HG03571 (cell line): ENCODE results near the gene RNF39.
"Not testable (repeated sequence)": the region's sequence is repeated elsewhere in the genome, so short reads cannot be mapped to it uniquely, and the experiment has no call there.

Experiments
- ATAC-seq: cut with Tn5 transposase; IDR thresholded peaks from one replicate; pipeline ENCODE4 v1.9.1; 2021; ENCODE audit not compliant: unreplicated experiment

Gene RNF39, protein sequence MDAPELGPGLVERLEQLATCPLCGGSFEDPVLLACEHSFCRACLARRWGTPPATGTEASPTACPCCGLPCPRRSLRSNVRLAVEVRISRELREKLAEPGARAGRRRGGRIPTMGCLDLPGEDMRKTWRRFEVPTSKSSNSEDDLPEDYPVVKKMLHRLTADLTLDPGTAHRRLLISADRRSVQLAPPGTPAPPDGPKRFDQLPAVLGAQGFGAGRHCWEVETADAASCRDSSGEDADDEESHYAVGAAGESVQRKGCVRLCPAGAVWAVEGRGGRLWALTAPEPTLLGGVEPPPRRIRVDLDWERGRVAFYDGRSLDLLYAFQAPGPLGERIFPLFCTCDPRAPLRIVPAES

DNA sequence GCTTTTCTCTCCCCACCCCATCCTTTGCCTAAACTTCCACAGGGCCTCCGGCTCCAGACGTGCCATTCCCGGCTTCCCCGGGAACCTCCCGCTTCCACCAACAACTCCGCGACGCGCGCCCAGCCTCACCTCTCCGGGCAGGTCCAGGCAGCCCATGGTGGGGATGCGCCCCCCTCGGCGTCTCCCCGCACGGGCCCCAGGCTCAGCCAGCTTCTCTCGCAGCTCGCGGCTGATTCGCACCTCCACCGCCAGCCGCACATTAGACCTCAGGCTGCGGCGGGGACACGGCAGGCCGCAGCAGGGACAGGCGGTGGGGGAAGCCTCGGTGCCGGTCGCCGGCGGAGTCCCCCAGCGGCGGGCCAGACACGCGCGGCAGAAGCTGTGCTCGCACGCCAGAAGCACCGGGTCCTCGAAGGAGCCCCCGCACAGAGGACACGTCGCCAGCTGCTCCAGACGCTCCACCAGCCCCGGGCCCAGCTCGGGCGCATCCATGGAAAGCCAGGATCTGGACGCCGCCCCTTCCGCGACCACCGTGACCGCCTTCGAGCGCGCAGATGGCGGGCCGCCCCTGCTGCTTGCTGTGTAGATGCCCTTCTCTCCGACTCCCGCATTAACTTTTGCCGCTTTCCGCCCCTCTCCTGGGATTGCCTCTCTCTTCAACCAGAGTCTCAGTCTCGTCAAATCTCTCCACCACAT, at the start of gene RNF39:
Gene RNF39 (minus strand): TSS at position 676 of the 696 bp plus-strand sequence. CDS start 184 bp downstream, at position 492.
- ATAC-seq, result no peak

DNA sequence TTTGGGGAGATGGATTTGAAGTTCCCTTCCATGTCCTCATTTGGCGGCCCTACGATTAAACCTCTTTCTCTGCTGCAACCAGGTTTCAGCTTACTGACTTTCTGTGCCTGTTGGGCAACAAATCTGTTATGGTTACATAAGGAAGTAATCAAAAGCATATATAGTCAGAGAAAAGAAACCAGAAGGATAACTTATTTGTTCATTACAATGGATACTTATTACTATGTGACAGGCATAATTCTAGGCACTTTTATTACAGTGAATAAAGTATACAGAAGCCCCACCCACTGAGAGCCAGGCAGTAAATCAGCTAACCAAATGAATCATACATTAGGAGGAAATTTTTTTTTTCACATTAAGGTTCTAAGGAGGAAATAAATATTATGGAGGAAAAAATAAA, 46.9 kb upstream of the RNF39 start:
- ATAC-seq, result no peak

DNA sequence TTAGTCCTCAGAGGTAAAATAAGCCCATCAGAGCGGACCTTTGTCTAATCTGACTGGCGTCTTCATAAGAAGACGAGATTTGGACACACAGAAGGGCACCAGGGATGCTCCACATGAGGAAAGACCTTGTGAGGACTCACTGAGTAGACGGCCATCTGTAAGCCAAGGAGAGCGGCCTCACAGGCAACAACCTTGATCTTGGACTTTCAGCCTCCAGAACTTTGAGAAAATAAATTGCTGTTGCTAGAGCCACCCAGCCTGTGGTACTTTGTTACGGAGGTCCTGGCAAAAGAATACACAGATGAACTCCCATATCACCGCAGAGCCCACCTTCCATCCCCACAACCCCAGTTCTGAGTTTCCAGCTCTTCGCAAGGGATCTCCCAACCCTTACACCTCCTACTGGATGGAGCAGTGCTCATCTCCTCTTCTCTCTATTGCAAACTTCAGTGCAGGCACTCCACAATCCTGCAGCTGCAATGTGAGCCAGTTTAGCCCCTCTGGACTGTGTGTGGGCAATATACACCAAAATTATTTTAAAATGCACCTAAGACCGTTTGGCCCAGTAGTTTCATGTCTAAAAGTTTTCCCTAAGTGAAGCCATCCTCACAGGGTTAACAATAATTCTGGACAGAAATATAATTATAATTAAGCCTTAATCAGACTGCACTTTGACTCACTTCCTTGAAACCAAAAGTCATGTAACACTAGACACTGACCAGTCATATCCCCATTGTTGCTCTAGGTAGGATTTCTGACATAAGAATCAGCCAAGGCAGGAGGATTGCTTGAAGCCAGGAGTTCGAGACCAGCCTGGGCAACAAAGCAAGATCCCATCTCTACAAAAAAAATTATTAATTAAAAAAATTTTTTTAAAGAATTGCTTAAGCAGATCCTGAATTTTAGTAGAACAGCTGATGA, 46.1 kb upstream of the RNF39 start:
- no peak for ATAC-seq

DNA sequence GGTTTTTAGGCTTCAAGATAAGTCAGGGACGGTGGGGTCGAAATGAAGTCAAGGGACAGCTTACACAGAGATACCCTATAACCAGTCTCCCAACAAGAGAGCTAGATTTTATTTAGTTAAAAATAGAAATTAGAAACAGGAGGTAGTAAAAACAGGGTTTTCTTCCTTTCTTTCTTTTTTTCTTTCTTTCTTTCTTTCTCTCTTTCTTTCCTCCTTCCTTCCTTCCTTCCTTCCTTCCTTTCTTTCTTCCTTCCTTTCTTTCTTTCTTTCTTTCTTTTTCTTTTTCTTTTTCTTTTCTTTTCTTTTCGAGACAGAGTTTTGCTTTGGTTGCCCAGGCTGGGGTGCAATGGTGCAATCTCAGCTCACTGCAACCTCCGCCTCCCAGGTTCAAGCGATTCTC, 43.1 kb upstream of the RNF39 start:
- not testable (repeated sequence) for ATAC-seq

DNA sequence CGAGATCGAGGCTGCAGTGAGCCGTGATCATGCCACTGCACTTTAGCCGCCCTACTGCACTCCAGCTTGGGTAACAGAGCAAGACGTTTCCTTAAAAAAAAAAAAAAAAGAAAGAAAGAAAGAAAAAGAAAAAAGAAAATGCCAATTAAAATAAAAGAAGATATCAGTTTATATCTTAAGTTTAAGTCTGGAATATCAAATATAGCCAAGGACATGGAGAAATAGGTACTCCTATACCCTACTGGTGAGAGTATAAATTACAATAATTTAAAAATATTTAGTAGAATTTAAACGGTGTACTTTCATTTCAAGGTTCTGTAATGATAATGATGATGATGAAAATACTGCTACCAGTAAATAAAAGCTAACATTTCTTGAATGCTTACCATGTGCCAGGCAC, 41.2 kb upstream of the RNF39 start:
- ATAC-seq, result no peak

DNA sequence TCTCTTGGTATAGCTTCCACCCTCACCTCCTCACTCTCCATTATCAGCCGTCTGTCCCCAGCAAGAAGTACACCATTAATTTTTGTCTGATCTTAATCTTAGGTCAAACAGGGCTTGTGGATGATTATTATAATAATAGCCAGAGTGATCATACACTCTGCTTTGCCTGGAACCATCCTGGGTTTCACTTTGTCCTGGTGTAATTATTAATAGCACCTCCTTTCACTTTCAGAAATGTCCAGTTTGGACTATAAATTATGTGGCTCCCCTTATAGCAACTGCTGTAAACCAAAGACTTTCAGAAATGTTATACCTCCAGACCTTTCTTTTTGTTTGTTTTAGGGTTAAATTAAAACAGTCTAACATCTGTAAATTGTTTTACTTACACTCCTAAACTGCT, 38.3 kb upstream of the RNF39 start:
- no peak for ATAC-seq

DNA sequence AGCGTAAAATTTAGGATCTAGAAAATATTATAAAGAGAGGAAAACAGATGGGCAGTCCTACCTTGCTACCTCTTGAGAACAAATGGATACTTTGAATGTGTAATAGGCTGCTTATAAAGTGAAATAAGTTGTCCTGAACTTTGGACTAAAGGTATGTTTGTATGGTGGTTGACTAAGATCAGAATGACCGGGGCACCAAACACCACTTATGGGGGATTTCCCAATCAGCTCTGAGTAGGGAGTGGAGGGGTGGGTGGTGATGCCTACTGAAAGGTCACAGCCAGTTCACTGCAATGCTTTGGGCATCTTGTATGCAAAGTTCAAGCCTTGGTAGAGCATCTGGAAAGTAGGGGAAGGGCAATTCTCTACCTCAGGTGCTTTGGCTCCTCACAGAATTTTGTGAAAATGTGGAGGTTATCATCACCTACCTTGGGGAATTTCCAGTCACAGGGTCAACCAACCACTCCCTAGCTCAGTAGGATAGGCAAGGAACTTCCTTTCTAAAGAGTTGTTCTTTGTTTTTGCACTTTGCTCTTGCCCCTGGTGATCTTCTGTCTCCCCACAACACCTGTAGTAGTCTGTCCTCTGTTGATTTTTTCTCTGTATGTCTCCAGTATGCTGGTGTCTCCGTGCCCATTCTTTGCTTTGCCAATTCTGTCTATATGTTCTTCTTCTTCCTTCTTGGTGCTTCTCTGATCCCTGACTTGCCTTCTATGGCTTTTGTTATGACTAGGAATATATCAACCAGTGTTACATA, 37.6 kb upstream of the RNF39 start, which contains the start of gene TRIM31:
Gene TRIM31 (minus strand): TSS at position 88 of the 757 bp plus-strand sequence. CDS start 285 bp downstream, outside the sequence.
- ATAC-seq, result no peak

DNA sequence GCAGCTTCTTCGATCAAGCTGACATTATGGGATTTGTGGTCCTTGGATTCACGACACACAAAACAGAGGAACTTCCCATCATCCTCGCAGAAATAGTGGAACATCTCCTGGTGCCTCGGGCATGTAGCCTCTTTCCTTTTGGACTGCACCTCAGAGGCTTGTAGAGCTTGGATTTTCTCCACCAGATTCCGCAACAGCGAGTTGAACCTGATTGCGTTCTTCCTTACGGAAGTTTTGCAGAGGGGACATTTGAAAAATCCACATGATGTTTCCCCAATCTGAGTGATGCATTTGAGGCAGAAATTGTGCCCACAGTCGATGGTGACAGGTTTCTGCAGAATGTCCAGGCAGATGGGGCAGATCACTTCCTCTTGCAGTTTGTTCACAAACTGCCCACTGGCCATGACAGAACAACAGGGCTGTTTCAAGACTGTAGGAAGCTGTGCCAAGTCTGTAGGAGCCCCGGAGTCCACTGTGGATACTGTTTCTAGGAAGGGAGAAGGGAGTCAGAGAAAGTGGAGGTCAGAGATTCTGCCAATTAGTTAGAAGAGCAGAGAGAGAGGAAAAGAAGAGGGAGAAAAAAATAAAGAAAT, 36.9 kb upstream of the RNF39 start:
- no peak for ATAC-seq

DNA sequence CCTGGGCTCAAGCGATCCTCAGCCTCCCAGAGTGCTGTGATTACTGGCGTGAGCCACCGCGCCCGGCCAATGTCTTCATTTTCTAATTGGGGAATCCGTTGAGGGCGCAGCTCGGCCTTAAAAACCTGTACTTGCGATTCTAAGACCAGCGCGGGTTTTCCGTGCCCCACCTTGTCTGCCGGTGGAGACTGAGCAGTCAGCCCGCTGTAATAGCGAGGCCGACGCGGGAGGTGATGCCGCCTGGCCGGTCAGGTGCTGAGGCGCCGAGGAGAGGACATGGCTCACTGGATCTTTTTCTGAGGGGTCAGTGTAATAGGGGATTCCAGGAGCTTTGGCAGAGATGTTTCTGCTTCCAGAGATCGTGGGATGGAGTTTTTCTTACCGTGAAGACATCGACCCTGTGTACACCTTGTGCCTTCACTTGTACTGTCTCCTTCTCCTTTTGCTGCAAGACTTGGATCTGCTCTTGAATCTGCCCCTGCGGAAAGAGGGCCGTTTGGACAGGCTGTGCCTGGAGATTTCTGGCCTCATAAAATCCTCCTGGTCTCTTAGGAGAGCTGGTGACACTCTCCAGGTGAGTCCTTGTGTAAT, 35.8 kb upstream of the RNF39 start:
- ATAC-seq, result no peak

DNA sequence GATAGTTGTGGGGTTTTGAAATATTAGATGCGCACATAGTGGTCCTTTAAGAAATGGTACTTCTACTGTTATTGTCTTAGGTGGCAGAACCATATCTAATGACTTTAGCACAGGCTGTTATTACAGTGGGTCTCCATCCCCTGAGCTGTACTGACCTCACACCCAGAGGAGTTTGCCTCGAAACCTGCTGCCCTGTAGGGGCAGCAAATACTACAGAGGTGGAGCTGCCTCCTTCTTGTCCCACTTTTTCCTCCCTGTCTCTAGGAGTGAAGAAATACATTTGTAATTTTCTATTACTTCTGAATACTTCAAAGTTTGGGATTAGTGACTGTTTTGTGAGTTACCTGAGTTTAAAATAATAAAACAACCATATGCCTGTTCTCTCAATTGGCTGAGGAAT, 29.1 kb upstream of the RNF39 start:
- no peak for ATAC-seq

DNA sequence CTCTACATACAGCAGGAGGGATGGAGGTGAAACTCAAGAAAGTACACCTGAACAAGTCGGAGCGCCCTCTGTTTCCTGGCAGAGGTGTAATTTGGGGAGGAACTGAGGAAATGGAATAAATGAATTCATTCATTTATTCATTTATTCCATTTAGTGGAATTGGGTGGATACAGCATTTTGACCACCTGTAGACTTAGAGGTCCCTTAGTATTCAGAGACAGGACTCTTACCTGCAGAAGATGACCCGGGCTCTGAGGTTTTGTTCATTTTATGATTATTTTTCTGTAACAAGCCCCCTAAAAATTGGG, 28.3 kb upstream of the RNF39 start:
- no peak for ATAC-seq

DNA sequence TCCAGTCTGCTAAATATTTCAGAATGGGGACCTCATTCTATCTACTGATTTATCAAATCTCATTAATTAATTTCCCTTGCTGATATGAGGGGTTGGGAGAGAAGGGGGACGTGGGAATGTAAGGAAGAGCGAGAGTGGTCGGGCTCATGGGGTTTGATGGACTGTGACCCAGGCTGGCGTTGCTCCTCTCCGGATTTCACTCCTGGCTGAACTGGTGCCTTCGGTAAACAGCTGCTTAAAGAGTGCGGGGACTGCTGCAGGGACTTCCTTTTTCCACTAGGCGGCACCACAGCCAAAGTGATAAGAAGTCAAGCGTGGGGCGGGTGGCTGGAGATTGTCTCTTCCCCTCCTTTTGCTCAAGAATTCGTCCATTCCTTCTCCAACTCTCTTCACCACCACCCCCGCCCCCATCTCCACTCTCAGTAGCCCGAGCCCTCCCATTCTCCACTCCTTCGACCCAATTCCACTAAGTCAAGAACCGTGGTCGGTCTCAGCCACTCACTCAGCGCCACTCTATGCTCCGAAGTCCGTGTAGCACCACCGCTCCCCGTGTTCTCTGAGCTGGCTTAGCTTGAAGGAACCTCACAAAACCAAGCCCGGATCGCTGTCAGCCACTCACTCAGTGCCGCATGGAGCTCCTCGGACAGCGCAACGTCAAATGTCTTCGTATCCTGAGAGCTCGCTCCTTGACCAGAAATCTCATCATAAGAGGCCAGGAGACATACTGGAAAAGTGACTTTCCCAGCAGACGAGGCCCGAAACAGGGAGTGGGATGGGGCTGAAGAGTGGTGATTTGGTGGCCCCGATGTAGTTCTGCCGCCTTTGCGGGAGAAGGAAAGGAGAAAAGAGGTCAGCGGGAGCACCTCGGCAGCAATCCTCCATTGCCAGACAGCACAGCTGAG, 27.7 kb upstream of the RNF39 start:
- no peak for ATAC-seq

DNA sequence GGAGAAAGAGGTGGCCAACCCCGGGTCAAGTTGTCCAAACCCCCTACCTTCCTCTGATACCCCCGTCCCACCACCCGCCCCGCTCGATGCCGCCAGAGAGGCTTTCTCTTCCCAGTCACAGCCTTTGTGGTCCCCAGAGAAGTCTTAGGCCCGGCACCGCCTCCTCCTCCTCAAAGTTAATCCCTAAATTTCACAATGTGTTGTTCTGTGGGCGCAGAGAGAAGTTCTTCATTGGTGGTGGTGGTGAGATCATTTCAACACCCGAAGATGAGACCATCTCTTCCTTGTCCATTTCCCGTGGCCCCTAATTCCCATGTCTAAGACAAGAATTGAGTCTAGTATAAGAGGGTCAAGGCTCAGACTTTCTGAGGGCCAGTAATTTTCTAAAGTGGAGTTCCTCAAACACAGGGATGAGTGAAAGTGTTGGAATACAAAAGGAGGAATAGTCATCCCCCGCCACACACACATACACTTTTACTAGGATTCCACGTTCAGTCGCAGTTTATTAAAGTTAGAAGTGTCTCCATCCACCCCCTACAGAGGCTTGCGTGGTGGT, 26.9 kb upstream of the RNF39 start:
- no peak for ATAC-seq

DNA sequence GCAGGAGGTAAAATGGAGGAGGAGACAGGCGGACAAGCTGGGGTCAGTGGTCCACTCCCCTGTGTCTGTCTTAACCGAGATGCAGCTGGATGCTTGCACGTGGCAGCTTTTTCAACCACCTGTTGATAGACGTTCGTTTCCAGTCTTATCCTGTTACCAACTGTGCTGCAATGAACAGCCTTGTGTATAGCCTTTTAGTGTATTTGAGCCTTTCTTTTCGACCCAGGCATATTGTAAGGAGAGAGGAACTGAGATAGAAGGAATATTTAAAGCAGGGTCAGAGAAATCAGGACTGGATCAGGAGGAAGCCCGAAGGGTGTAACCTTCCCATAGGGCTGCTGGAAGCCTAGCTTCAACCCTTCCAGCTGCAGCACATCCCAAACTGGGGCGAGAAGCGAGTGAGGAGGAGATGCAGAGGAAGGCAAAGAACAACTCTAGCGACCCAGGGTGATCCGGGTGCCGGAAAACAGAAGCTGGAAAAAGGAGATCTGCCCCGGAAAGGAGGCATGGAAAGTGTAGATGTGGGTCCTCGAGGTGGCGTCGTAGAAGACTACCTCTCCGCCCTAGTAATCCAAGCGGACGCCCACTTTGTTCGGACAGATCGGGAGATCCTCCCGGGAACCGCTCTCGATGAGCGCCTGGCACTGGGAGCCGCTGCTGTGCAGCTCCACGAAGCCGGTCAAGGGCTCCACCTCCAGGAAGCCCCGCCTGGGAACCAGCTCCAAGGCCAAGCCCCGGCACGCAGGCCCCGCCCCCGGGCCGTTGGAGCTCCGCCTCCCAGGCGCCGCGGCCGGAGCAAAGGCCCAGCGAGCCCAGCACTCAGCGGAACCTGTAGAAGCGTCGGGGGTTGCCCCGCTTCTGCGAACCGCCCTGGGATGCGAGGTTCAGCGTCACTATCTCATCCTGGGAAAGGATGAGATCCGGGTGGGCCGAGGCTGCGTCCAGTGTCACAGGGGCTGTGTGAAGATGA, 26.2 kb upstream of the RNF39 start:
- no peak for ATAC-seq

DNA sequence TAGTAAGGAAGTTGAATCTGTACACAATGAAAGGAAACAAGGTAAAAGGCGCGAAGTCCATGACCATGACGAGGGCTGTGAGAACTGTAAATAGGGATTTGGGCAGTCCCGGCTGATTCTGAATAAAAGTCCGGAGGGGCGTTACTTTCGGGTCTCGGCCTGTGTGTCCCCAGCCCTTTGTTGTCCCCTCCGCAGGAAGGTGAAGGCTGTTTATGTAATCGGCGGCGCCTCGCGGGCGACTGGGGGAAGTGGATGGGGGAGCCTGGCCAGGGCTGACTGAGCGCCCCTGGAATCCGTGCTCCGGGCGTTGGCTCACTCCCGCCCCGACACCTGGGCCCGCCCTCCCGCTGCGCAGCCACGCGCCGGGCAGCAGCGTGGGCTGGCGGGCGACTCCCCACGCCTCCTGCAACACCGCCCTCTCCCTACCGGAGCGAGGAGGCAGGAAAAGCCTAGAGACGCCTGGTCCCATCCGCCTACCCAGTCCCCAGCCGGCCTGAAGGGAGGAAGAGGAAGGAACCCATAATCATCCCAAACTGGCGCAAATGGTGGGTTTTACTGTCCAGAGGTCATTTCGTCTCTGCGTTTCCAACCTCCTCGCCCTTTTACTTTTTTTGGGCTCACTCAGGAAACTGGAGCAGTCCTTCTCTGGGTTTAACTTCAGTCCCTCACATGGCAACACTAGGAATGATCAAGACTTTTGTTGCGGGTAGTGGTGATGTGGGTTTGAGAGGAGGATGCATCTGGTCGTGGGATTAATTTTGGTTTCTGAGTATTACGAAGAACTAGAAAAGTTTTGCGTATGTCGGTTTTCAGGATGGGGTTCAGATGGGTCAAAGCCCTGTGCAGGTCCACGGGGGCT, 25.2 kb upstream of the RNF39 start:
- ATAC-seq, result no peak

DNA sequence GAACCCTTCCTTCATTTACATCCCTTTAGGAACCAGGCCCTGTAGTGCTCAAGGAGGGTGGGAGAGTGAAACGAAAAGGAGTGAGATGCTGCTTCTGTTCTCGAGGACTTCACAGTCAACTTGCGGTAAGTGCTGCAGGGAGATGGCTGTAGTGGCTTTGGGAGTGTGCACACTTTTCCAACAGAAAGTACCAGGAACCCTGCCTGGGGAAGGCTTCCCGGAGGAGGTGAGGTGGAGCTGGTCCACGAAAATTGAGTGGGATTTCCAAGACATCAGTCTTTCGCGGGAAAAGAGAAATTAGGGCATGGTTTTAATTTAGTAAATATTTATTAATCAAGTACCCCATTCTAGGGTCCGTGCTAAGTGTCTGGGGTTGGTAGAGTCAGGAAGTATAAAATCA, 24.6 kb upstream of the RNF39 start:
- ATAC-seq, result no peak
